Effector memory CD4-positive, alpha-beta T cell (primary cell): ENCODE measurements around the gene MAP2K7.
A peak's percentile ranks its signal among the peaks of the same experiment; 100 is the strongest.
"Not testable (repeated sequence)": the region's sequence is repeated elsewhere in the genome, so short reads cannot be mapped to it uniquely, and the experiment has no call there.

Source experiments
- DNase-seq, 3 donors: peaks; one replicate each; pipeline ENCODE4 v3.0.0-alpha.2; 2020
- H3K27ac ChIP-seq: 2 replicates; pipeline ENCODE4 v1.7.0; 2013; ENCODE audit warnings: mild to moderate bottlenecking, low read length, moderate library complexity; ENCODE audit not compliant: insufficient read depth, poor library complexity, severe bottlenecking
- H3K27me3 ChIP-seq: replicated peaks from 2 replicates; pipeline ENCODE4 v1.7.0; 2013; ENCODE audit warnings: mild to moderate bottlenecking, low read length; ENCODE audit not compliant: insufficient read depth, control insufficient read depth, poor library complexity, severe bottlenecking
- H3K36me3 ChIP-seq: 2 replicates; pipeline ENCODE4 v1.7.0; 2013; ENCODE audit warnings: mild to moderate bottlenecking, low read length, moderate library complexity; ENCODE audit not compliant: control insufficient read depth, insufficient read depth
- H3K4me1 ChIP-seq: 2 replicates; pipeline ENCODE4 v1.7.0; 2013; ENCODE audit warnings: low read length, mild to moderate bottlenecking; ENCODE audit not compliant: control insufficient read depth, insufficient read depth, poor library complexity, severe bottlenecking
- H3K4me3 ChIP-seq: 2 replicates; pipeline ENCODE4 v1.7.0; 2013; ENCODE audit warnings: low read length, low read depth, mild to moderate bottlenecking; ENCODE audit not compliant: insufficient read depth, poor library complexity, severe bottlenecking
- H3K9me3 ChIP-seq: 2 replicates; pipeline ENCODE4 v1.7.0; 2013; ENCODE audit warnings: mild to moderate bottlenecking, low read length, moderate library complexity; ENCODE audit not compliant: control insufficient read depth

MAP2K7 gene

GRCh38 chr19:7944177-7944761, 40.6 kb downstream of the MAP2K7 start:
- Histone ChIP-seq H3K27me3 (no peaks in the 10 kb centered on the region), H3K4me3 (peak overlapping the region; percentile 57), H3K27ac (peak overlapping the region; percentile 94), H3K36me3 (peaks cover 16% of the 10 kb centered on the region), H3K9me3 (no peaks in the 10 kb centered on the region), H3K4me1 (peaks cover 7% of the 10 kb centered on the region)
- DNase-seq: peak; percentile 65 to 79 (median 68)

- no peak for DNase-seq
- no peaks in the 10 kb centered on the region for H3K27me3 ChIP-seq
Observed at GRCh38 chr19:7947939-7948338, 44.3 kb downstream of the MAP2K7 start.

GRCh38 chr19:7953060-7953459, 49.4 kb downstream of the MAP2K7 start:
- no peak overlapping the region for H3K27ac ChIP-seq
- H3K36me3 ChIP-seq: no peaks in the 10 kb centered on the region
- DNase-seq: no peak
- no peaks in the 10 kb centered on the region for H3K27me3 ChIP-seq
- H3K4me1 ChIP-seq: no peaks in the 10 kb centered on the region
- no peak overlapping the region for H3K4me3 ChIP-seq
- H3K9me3 ChIP-seq: no peaks in the 10 kb centered on the region

More at GRCh38 chr19:7947939-7948338, 44.3 kb downstream of the MAP2K7 start:
- H3K9me3 ChIP-seq: no peaks in the 10 kb centered on the region
- no peak overlapping the region for H3K4me3 ChIP-seq
- H3K4me1 ChIP-seq: peaks cover 1% of the 10 kb centered on the region
- no peak overlapping the region for H3K27ac ChIP-seq
- no peaks in the 10 kb centered on the region for H3K36me3 ChIP-seq

- no peak overlapping the region for H3K27ac ChIP-seq
- H3K4me3 ChIP-seq: no peak overlapping the region
- no peaks in the 10 kb centered on the region for H3K36me3 ChIP-seq
- no peaks in the 10 kb centered on the region for H3K27me3 ChIP-seq
- H3K9me3 ChIP-seq: no peaks in the 10 kb centered on the region
- no peak for DNase-seq
- no peaks in the 10 kb centered on the region for H3K4me1 ChIP-seq
Observed at GRCh38 chr19:7953576-7953975, 49.9 kb downstream of the MAP2K7 start.

- H3K27me3 ChIP-seq: no peaks in the 10 kb centered on the region
- no peak overlapping the region for H3K4me3 ChIP-seq
- no peak overlapping the region for H3K27ac ChIP-seq
- no peaks in the 10 kb centered on the region for H3K4me1 ChIP-seq
- no peaks in the 10 kb centered on the region for H3K36me3 ChIP-seq
- no peaks in the 10 kb centered on the region for H3K9me3 ChIP-seq
- DNase-seq: no peak
Observed at GRCh38 chr19:7955696-7956095, 52.0 kb downstream of the MAP2K7 start.

GRCh38 chr19:7959211-7959610, 55.5 kb downstream of the MAP2K7 start:
- H3K27me3 ChIP-seq: no peaks in the 10 kb centered on the region
- no peak overlapping the region for H3K27ac ChIP-seq
- no peak for DNase-seq
- H3K4me3 ChIP-seq: no peak overlapping the region
- H3K36me3 ChIP-seq: peaks cover 26% of the 10 kb centered on the region
- no peaks in the 10 kb centered on the region for H3K9me3 ChIP-seq
- no peaks in the 10 kb centered on the region for H3K4me1 ChIP-seq

- not testable (repeated sequence) for DNase-seq, H3K27me3 ChIP-seq, H3K27ac ChIP-seq, H3K4me3 ChIP-seq, H3K9me3 ChIP-seq, H3K4me1 ChIP-seq
- peaks cover 40% of the 10 kb centered on the region for H3K36me3 ChIP-seq
Observed at GRCh38 chr19:7961082-7961481, 57.4 kb downstream of the MAP2K7 start.

GRCh38 chr19:7961920-7962626, 58.4 kb downstream of the MAP2K7 start:
- no peaks in the 10 kb centered on the region for H3K27me3 ChIP-seq
- no peaks in the 10 kb centered on the region for H3K9me3 ChIP-seq
- H3K4me3 ChIP-seq: no peak overlapping the region
- H3K27ac ChIP-seq: no peak overlapping the region
- no peak for DNase-seq
- H3K36me3 ChIP-seq: peaks cover 50% of the 10 kb centered on the region
- no peaks in the 10 kb centered on the region for H3K4me1 ChIP-seq

GRCh38 chr19:7962644-7963268, 59.1 kb downstream of the MAP2K7 start:
- H3K36me3 ChIP-seq: peaks cover 56% of the 10 kb centered on the region
- no peaks in the 10 kb centered on the region for H3K9me3 ChIP-seq
- no peaks in the 10 kb centered on the region for H3K4me1 ChIP-seq
- H3K27me3 ChIP-seq: no peaks in the 10 kb centered on the region
- DNase-seq: no peak
- H3K4me3 ChIP-seq: no peak overlapping the region
- H3K27ac ChIP-seq: no peak overlapping the region

- Histone ChIP-seq H3K36me3 (peaks cover 62% of the 10 kb centered on the region), H3K9me3 (no peaks in the 10 kb centered on the region), H3K27ac (no peak overlapping the region), H3K4me1 (no peaks in the 10 kb centered on the region), H3K4me3 (no peak overlapping the region), H3K27me3 (no peaks in the 10 kb centered on the region)
- DNase-seq: no peak
Observed at GRCh38 chr19:7963566-7963965, 59.9 kb downstream of the MAP2K7 start.
